GM23338 (cell line): ENCODE data around the gene FBLN2.

Source experiments
- EZH2 ChIP-seq: fragments of 200-600 bp; sonication (generic); IDR thresholded peaks from one replicate; pipeline ENCODE4 v1.8.0; 2017; ENCODE audit warnings: antibody characterized with exemption, mild to moderate bottlenecking, low read depth; ENCODE audit not compliant: unreplicated experiment
- EZH2phosphoT487 ChIP-seq: fragments of 200-600 bp; sonication (generic); IDR thresholded peaks from one replicate; pipeline ENCODE4 v1.8.1; 2018; ENCODE audit warnings: antibody characterized with exemption; ENCODE audit not compliant: unreplicated experiment
- JUNB ChIP-seq: IDR thresholded peaks from one replicate; pipeline ENCODE4 v1.6.1; 2016; ENCODE audit warnings: antibody characterized with exemption; ENCODE audit not compliant: unreplicated experiment
- NANOG ChIP-seq: IDR thresholded peaks from 2 replicates; pipeline ENCODE4 v1.6.1; 2016; ENCODE audit warnings: antibody characterized with exemption, borderline replicate concordance
- POLR2AphosphoS5 ChIP-seq: IDR thresholded peaks from 2 replicates; pipeline ENCODE4 v1.6.1; 2016; ENCODE audit warnings: antibody characterized with exemption, low read depth
- TF ChIP-seq, protein P1 (sequence below), 2 experiments: fragments of 200-600 bp in 1 of 2; sonication (generic) in 1 of 2; conservative IDR thresholded peaks; 2 replicates each; pipeline versions ENCODE4 v1.5.1 to v1.6.1; 2016 to 2017; ENCODE audit warnings: antibody characterized with exemption in 2 of 2, low read depth in 2 of 2, mild to moderate bottlenecking in 2 of 2, moderate library complexity in 1 of 2
- TF ChIP-seq, protein P2 (sequence below): IDR thresholded peaks from one replicate; pipeline ENCODE4 v1.6.1; 2018; ENCODE audit warnings: antibody characterized with exemption; ENCODE audit not compliant: unreplicated experiment

DNA sequence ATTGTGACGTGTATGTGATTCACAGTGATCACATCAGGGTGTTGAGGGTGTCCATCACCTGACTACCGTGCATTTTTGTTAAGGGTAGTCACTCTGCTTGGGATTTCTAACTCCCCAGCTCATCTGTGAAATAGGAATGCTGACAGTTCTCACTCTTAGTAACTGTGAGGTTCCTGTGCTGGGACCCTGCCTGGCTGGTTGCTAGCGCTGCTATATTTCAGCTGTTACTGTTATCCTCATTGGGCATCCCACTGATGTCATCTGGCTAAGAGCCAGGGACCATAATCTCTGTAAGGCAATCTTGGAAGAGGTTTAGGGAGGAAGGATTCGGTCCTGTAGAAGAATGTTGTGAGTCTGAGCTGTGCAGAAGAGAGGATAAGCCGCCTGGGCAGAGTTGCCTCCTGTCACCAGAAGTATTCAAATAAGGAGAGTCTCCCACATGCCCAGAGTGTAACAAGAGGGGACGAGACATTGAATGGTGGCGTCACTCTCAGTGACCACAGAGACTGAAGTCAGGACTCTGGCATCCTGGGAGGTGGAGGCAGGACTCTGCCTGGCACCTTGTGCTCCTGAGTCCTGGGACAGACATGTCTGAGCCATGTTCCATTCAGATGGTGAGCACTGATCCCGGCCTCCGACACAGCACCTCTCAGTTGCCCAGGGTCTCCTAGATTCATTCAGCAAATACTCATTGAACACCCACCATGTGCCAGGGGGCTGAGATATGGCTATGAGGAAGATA, 52.2 kb downstream of the FBLN2 start:
- TF ChIP-seq, protein P1, sequence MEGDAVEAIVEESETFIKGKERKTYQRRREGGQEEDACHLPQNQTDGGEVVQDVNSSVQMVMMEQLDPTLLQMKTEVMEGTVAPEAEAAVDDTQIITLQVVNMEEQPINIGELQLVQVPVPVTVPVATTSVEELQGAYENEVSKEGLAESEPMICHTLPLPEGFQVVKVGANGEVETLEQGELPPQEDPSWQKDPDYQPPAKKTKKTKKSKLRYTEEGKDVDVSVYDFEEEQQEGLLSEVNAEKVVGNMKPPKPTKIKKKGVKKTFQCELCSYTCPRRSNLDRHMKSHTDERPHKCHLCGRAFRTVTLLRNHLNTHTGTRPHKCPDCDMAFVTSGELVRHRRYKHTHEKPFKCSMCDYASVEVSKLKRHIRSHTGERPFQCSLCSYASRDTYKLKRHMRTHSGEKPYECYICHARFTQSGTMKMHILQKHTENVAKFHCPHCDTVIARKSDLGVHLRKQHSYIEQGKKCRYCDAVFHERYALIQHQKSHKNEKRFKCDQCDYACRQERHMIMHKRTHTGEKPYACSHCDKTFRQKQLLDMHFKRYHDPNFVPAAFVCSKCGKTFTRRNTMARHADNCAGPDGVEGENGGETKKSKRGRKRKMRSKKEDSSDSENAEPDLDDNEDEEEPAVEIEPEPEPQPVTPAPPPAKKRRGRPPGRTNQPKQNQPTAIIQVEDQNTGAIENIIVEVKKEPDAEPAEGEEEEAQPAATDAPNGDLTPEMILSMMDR (conservative IDR thresholded peaks at IDR 0.05; ENCODE audit: low read depth in 2 of 2) = no peak
- TF ChIP-seq, protein P2, sequence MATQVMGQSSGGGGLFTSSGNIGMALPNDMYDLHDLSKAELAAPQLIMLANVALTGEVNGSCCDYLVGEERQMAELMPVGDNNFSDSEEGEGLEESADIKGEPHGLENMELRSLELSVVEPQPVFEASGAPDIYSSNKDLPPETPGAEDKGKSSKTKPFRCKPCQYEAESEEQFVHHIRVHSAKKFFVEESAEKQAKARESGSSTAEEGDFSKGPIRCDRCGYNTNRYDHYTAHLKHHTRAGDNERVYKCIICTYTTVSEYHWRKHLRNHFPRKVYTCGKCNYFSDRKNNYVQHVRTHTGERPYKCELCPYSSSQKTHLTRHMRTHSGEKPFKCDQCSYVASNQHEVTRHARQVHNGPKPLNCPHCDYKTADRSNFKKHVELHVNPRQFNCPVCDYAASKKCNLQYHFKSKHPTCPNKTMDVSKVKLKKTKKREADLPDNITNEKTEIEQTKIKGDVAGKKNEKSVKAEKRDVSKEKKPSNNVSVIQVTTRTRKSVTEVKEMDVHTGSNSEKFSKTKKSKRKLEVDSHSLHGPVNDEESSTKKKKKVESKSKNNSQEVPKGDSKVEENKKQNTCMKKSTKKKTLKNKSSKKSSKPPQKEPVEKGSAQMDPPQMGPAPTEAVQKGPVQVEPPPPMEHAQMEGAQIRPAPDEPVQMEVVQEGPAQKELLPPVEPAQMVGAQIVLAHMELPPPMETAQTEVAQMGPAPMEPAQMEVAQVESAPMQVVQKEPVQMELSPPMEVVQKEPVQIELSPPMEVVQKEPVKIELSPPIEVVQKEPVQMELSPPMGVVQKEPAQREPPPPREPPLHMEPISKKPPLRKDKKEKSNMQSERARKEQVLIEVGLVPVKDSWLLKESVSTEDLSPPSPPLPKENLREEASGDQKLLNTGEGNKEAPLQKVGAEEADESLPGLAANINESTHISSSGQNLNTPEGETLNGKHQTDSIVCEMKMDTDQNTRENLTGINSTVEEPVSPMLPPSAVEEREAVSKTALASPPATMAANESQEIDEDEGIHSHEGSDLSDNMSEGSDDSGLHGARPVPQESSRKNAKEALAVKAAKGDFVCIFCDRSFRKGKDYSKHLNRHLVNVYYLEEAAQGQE = no peak
- TF ChIP-seq EZH2 = no peak
- no peak for TF ChIP-seq EZH2phosphoT487
- no peak for TF ChIP-seq NANOG
- TF ChIP-seq POLR2AphosphoS5 = no peak
- no peak for TF ChIP-seq JUNB
